ENCODE measurements around the gene RAB36.

- no peak for TF ChIP-seq CTCF (IDR thresholded peaks at IDR 0.05)
- no peak for TF ChIP-seq POLR2A (IDR thresholded peaks at IDR 0.05)
These were observed 39.5 kb downstream of the RAB36 start for GRCh38 chr22:23184764-23185113.

Measured in lower leg skin (tissue), 3 donors.